Right lobe of liver (tissue), 6 donors: ENCODE measurements around the gene MAP10. TPM values are rescaled to one million over a fixed set of nuclear protein-coding genes. Genes with fewer than 3 reads are reported as not detected.

ENCODE experiments used
- ATAC-seq, 4 donors: fragments of 200-7000 bp; cut with Tn5 transposase; one replicate each; pipeline ENCODE4 v1.9.1; 2020; ENCODE audit warnings: mild to moderate bottlenecking in 4 of 4, moderate library complexity in 4 of 4
- DNase-seq, 3 donors: peaks; one replicate each; pipeline ENCODE4 v3.0.0-alpha.2; 2020
- H3K27ac ChIP-seq, 3 donors: fragments of 200-600 bp; one replicate each; pipeline ENCODE4 v1.8.0; 2022
- H3K27me3 ChIP-seq, 2 donors: fragments of 200-600 bp; one replicate each; pipeline ENCODE4 v1.8.0; 2022
- H3K36me3 ChIP-seq, 4 donors: fragments of 200-600 bp; sonication (generic) in 1 of 4; one replicate each; pipeline versions ENCODE4 v1.5.1 to v1.8.0; 2017 to 2022; ENCODE audit warnings: control low read depth in 1 of 4
- H3K4me1 ChIP-seq, 4 donors: fragments of 200-600 bp; sonication (generic) in 1 of 4; one replicate each; pipeline versions ENCODE4 v1.5.1 to v1.8.0; 2017 to 2022; ENCODE audit warnings: control low read depth in 1 of 4
- H3K4me3 ChIP-seq, 3 donors: fragments of 200-600 bp; one replicate each; pipeline ENCODE4 v1.8.0; 2022
- H3K9me3 ChIP-seq, 4 donors: fragments of 200-600 bp; sonication (generic) in 1 of 4; one replicate each; pipeline versions ENCODE4 v1.5.1 to v1.8.0; 2017 to 2022; ENCODE audit warnings: control low read depth in 1 of 4
- POLR2A ChIP-seq: fragments of 450-650 bp; IDR thresholded peaks from one replicate; pipeline ENCODE4 v1.6.1; 2017; ENCODE audit warnings: antibody characterized with exemption, mild to moderate bottlenecking
- WGBS: methylation state at CpG from one replicate; pipeline ENCODE4 v1.1.6; 2018; ENCODE audit warnings: low coverage, low lambda C conversion rate; ENCODE audit not compliant: insufficient coverage; ENCODE audit errors: missing lambda C conversion rate; 5-methylcytosine and 5-hydroxymethylcytosine counted together
- intact Hi-C, 2 donors: fragments of 100-400 bp; cut with DNase I; formaldehyde crosslinking; loops; one replicate each; pipeline versions ENCODE4 v1.11.2 to v1.14.1; 2022
- small RNA-seq, 2 experiments: library from RNA; depleted of rRNA; stranded (forward); fragments of <200 nt; gene quantifications; one replicate each; pipeline ENCODE3, GENCODE V24; 2016
- total RNA-seq, 6 experiments: library from RNA; depleted of rRNA in 2 of 6; stranded (reverse); fragments of >200 nt in 2 of 6; fragmentation: NEBNext Ultra II Directional in 3 of 6; extraction: Animal tissue kit (Norgen Biotek cat#: 25700) in 3 of 6; gene quantifications; one replicate each; pipeline versions ENCODE4 v1.1.0 to v1.2.4, GENCODE V29; 2016 to 2023
- TF ChIP-seq, protein P1 (sequence below), 4 donors: fragments of 200-600 bp in 3 of 4; fragments of 450-650 bp in 1 of 4; IDR thresholded peaks; one replicate each; pipeline versions ENCODE4 v1.5.1 to v1.8.0; 2016 to 2022; ENCODE audit warnings: antibody characterized with exemption in 4 of 4, mild to moderate bottlenecking in 2 of 4
- donor health status: DM: no; HTN: yes; CAD: no.
- donor health status: DM: no; HTN: no; CAD: no.
- donor health status: DM: no; HTN: no; CAD: no.
- donor health status: DM: no; HTN: yes; CAD: no.
- donor health status: DM: no; HTN: yes; CAD: no.

Gene MAP10
- total RNA-seq, 6 experiments from 2014 or later: 1.5 to 3.0 (median 1.8) TPM

DNA sequence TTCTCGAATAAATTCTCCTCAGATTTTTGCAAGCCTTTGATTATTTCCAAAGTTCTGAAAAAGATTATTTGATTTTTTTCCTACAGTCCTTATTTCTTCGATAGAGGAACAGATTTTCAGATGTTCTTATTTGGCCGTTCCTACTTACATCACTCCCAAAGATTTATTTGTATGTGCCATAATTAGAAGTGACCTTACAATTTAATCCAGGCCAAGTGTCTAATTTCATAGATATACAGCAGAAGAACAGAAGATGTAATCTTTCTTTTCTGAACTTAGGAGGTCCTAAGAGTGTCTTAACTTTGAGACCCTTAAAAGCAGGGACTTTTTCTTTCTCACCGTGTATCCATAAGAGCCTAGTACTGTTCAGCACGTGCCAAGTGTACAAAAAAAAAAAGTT is 46.3 kb downstream of the MAP10 start:
- H3K9me3 ChIP-seq: no peaks in the 10 kb centered on the region
- TF ChIP-seq POLR2A: no peak
- TF ChIP-seq, protein P1, sequence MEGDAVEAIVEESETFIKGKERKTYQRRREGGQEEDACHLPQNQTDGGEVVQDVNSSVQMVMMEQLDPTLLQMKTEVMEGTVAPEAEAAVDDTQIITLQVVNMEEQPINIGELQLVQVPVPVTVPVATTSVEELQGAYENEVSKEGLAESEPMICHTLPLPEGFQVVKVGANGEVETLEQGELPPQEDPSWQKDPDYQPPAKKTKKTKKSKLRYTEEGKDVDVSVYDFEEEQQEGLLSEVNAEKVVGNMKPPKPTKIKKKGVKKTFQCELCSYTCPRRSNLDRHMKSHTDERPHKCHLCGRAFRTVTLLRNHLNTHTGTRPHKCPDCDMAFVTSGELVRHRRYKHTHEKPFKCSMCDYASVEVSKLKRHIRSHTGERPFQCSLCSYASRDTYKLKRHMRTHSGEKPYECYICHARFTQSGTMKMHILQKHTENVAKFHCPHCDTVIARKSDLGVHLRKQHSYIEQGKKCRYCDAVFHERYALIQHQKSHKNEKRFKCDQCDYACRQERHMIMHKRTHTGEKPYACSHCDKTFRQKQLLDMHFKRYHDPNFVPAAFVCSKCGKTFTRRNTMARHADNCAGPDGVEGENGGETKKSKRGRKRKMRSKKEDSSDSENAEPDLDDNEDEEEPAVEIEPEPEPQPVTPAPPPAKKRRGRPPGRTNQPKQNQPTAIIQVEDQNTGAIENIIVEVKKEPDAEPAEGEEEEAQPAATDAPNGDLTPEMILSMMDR (IDR thresholded peaks at IDR 0.05): no peak
- no peak overlapping the region for H3K27ac ChIP-seq
- H3K27me3 ChIP-seq: no peaks in the 10 kb centered on the region
- intact Hi-C loops: no loop called here
- H3K36me3 ChIP-seq: no peaks in the 10 kb centered on the region
- 40% methylated on average over 5 of the region's 5 CpGs for WGBS
- ATAC-seq (no peak), DNase-seq (no peak)
- no peak overlapping the region for H3K4me3 ChIP-seq
- no peaks in the 10 kb centered on the region for H3K4me1 ChIP-seq

- Histone ChIP-seq H3K9me3 (no peaks in the 10 kb centered on the region), H3K4me3 (no peak overlapping the region), H3K27ac (no peak overlapping the region), H3K36me3 (no peaks in the 10 kb centered on the region), H3K4me1 (no peaks in the 10 kb centered on the region), H3K27me3 (no peaks in the 10 kb centered on the region)
- WGBS: 61% methylated on average over 7 of the region's 7 CpGs
- intact Hi-C loops: no loop called here
- DNase-seq (no peak), ATAC-seq (no peak)
- no peak for TF ChIP-seq POLR2A
- TF ChIP-seq, protein P1 (IDR thresholded peaks at IDR 0.05): no peak
Measured at GRCh38 chr1:232853994-232854797, 49.0 kb downstream of the MAP10 start.

DNA sequence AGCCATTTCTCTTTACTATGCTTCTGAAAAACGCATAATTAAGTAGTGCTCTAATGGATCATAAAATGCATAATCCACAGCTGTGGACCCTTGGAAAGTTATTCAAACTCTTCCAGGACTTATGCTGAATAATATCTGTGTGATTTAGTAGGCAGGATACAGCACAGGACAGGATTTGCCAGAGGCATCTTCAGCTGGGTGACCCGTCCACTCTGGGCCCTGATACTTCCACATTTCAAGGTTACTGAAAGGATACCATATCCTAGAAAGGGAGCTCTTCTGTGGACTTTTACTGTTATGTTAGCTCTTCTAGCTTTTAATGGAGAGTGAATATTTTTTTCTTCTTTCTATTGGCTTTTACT is 49.6 kb downstream of the MAP10 start:
- WGBS: 83% methylated on average over 2 of the region's 2 CpGs
- no peaks in the 10 kb centered on the region for H3K9me3 ChIP-seq
- H3K36me3 ChIP-seq: no peaks in the 10 kb centered on the region
- ATAC-seq: no peak
- no peaks in the 10 kb centered on the region for H3K4me1 ChIP-seq
- no peak for DNase-seq
- no peak overlapping the region for H3K27ac ChIP-seq
- intact Hi-C loops: no loop called here
- no peak overlapping the region for H3K4me3 ChIP-seq
- no peaks in the 10 kb centered on the region for H3K27me3 ChIP-seq
- TF ChIP-seq, protein P1 (IDR thresholded peaks at IDR 0.05): no peak
- TF ChIP-seq POLR2A: no peak

- intact Hi-C loops: no loop called here
- Histone ChIP-seq H3K9me3 (no peaks in the 10 kb centered on the region), H3K27ac (no peak overlapping the region), H3K27me3 (no peaks in the 10 kb centered on the region), H3K36me3 (no peaks in the 10 kb centered on the region), H3K4me1 (no peaks in the 10 kb centered on the region), H3K4me3 (no peak overlapping the region)
- TF ChIP-seq POLR2A: no peak
- TF ChIP-seq, protein P1 (IDR thresholded peaks at IDR 0.05): no peak
- no peak for ATAC-seq
- 54% methylated on average over 3 of the region's 3 CpGs for WGBS
- DNase-seq: no peak
Measured at GRCh38 chr1:232856541-232856940, 51.3 kb downstream of the MAP10 start.

Small RNA genes within 50 kb of the gene (small RNA-seq; reads per million reads assigned to genes)
- gene RNU1-74P: 0 reads per million in 2 experiments

Other genes starting within 250 kb of the MAP10 start
- 10 to 100 TPM in 4 of 6 experiments, 1 to 10 TPM in 2; 3.7 to 22.8 (median 10.7) TPM for gene SIPA1L2, start 175.3 kb upstream of the MAP10 start, total RNA-seq
- 10 to 100 TPM; 15.9 to 28.2 (median 19.7) TPM for gene NTPCR, start 145.2 kb downstream of the MAP10 start, total RNA-seq